ENCODE results near the gene EMP1.

The EMP1 gene

DNA sequence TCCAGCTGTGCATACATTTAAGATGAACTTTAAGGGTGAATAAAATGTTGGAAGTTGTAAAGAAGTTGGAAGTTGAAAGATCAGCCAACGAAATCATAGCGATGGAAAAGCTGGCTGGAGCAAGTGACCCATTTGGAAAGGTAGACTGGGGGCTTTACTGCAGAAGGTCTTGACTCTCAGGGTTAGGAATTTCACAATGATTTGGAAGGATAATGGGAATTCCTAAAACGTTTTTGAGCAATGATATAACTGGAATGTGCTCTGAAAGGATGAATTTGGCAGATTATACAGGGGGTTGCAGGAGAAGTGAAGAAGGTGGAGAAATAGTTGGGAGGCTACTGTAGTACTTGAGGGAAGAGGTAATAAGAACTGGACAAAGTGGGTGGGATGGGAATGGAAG lies 27.4 kb downstream of the EMP1 start:
- no peak for DNase-seq

GRCh38 chr12:13227191-13227590 lies 30.7 kb downstream of the EMP1 start:
- no peak for DNase-seq

DNA sequence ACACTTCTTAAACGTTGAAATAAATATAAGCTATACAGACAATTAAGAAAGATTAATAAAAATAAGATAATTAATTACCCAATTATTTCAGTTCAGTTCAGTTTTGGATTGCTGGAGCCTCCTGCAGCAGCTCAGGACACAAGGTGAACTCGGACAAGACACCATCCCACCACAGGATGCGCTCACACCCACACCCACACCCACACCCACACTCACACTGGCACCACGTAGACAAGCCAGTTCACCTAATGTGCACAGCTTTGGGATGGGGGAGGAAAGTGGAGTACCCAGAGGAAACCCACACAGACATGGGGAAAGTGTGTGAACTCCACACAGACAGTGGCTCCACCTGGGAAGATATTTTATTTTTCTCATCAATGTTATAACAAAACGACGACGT lies 32.1 kb downstream of the EMP1 start:
- DNase-seq, result no peak

- DNase-seq, result peak; percentile 20
Measured at GRCh38 chr12:13229504-13229903, 33.0 kb downstream of the EMP1 start.

- DNase-seq, result no peak
Measured at GRCh38 chr12:13230500-13230899, 34.0 kb downstream of the EMP1 start.

GRCh38 chr12:13233830-13234641 lies 37.5 kb downstream of the EMP1 start:
- DNase-seq, result peak; percentile 27

DNA sequence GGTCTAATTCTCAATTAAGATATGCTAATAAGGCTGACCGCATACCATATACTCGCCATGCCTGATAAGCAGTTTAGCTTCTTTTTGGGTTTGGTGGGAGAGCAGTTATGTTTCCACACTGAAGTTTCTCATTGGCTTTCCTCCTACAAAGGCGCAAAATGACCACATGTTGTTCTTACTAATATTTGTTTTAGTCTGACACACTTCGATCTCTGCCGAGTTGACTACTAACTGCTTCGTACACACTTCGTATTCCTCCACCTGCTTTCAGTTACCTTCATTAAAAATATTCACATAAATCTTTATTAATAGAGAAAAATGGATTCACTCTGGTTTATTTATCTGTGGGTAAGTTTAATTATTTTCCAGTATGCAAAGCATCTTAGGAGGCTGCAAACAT lies 41.7 kb downstream of the EMP1 start:
- DNase-seq, result no peak

GRCh38 chr12:13241833-13242488 lies 45.4 kb downstream of the EMP1 start:
- DNase-seq, result no peak

- DNase-seq, result no peak
Measured at GRCh38 chr12:13242936-13243335, 46.4 kb downstream of the EMP1 start.

- no peak for DNase-seq
Measured at GRCh38 chr12:13243516-13244070, 47.1 kb downstream of the EMP1 start.

DNA sequence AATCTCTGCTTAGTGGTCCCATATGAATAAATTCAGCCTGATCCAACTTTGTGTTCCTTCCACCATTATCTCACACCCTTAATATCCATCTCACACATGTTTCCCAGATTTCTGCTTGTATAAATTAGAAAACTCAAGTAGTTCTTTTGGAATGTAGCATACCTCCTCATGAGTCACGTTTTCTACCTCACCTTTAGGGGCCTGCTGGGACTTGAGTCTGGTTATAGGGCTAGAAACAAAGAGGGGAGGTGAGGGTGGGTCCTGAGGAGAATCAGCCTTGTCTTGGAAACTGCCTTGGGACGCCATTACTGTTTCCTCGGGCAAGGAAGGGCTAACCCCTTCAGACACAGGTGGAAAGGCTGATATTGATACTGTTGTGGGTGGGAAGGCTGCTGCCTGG lies 51.1 kb downstream of the EMP1 start:
- no peak for DNase-seq

- no peak for DNase-seq
Measured at GRCh38 chr12:13248964-13249363, 52.4 kb downstream of the EMP1 start.

DNA sequence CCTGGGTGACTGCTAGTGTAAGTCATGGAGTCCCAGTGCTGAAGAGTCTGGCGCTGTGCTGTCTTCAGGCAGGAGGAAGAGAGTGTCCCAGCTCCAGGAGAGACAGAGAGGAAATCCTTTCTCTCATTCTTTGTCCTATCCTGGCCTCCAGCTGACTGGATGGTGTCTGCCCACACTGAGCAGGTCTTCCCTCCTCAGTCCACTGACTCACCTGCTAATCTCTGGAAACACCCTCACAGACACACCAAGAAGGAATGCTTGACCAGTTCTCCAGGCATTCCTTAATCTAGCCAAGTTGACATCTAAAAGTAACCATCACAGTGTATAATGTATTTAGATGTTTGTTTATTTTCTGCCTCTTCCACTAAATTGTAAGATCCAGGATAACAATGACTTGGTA lies 53.9 kb downstream of the EMP1 start:
- peak; percentile 9 for DNase-seq

DNA sequence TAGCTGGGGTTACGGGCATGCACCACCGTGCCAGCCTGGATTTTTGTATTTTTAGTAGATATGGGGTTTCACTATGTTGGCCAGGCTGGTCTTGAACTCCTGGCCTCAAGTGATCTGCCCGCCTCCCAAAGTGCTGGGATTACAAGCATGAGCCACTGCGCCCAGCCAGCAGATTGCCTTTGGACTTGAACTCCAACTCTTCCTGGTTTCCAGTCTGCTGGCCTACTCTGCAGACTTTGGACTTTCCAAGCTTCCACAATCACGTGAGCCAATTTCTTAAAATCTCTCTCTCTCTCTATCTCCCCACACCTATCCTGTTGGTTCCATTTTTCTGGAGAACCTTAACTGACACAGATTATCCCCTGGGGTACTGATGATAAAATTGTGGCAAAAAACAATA lies 55.0 kb downstream of the EMP1 start:
- DNase-seq, result no peak

GRCh38 chr12:13252024-13252423 lies 55.5 kb downstream of the EMP1 start:
- DNase-seq, result no peak

GRCh38 chr12:13252616-13253015 lies 56.1 kb downstream of the EMP1 start:
- no peak for DNase-seq

- no peak for DNase-seq
Measured at GRCh38 chr12:13253966-13254760, 57.6 kb downstream of the EMP1 start.

- DNase-seq, result peak; percentile 61
Measured at GRCh38 chr12:13255792-13256691, 59.5 kb downstream of the EMP1 start.

GRCh38 chr12:13256692-13257045 lies 60.1 kb downstream of the EMP1 start:
- no peak for DNase-seq

DNA sequence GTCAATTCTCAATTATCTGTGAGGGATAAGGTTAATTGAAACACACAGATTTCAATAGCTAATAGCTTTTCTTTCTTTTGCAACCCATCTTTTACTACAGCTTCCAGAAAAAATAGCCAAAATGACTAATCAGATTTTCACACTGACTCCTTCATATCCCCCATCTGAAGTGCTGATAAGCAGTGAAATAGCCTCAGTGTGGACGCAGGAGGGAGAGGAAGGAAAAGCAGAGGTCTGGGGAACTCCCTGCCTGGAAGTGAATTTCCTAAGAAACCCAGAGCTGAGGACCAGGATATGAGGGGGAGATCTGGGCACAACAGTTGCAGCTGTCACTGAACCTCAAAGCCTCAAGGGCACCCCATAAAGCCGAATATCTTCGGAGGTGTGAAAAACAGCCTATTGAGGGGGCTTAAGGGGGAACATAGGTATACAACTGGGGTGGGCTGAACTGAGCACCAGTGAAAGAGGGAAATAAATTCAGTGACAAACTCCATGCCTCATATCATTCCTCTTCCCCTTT lies 60.9 kb downstream of the EMP1 start:
- DNase-seq, result no peak

DNA sequence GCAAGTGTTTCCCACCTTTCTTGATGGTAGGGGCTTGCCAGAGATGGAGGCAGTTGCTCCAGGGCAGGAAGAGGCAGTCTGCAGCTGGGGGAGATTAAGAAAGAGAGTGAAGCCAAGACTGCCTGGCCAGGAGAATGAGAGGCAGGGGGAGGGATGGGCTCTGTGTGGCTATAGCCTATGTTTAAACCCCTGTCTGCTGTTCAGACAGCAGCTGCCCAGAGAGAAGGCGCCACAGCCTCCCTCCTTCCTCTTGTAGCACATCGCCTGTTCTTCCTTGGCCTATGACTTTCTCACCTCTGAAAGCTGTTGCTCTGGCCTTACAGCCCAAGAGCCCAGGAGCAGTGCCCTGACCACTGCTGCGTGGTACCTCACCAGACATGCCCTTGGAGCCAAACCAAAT lies 61.7 kb downstream of the EMP1 start:
- DNase-seq, result no peak

DNA sequence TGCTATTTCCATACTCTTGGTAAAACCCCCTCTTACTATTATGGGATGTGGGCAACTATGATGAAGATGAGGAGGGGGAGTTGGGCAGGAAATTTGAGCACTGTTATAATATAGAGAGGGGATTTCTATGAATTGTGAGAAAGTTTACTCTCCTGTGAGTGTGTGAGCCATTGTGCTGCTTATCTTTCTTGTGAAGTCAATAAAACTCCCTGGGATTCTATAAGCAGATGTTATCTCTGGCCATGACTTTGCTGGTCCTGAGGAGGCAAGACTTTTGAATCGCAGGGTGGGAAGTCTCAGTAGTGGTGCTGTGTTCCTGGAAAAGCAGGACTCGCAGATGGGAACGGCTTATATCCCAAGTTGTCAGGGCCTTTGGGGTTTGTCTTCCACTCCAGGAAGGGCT lies 62.2 kb downstream of the EMP1 start:
- no peak for DNase-seq
